ENCODE measurements around the gene RIN2. TPM values are rescaled to one million over a fixed set of nuclear protein-coding genes. Genes with fewer than 3 reads are reported as not detected.
A peak's percentile ranks its signal among the peaks of the same experiment; 100 is the strongest.
"Not testable (repeated sequence)": the region's sequence is repeated elsewhere in the genome, so short reads cannot be mapped to it uniquely, and the experiment has no call there.

RIN2 gene
- total RNA-seq, 1 experiment from 2014 or later = 46.2 TPM

GRCh38 chr20:19750907-19751636, 7.0 kb upstream of the RIN2 start:
- ChIA-PET CTCF (interaction anchor here (0.7 kb wide), 2 partner anchors 9 to 56 kb away, joined by 3 to 4 read pairs; no protein-coding TSS in a partner anchor), POLR2A (ENCODE audit: unreplicated experiment) (interaction anchor here (0.7 kb wide), 1 partner anchor 1179 kb away, joined by 4 read pairs; no protein-coding TSS in a partner anchor)
- Histone ChIP-seq H3K4me1 (replicated peaks; ENCODE audit: insufficient read depth) (peaks cover 3% of the 10 kb centered on the region), H3K4me2 (no peak overlapping the region), H3K27ac (no peak overlapping the region), H3K36me3 (ENCODE audit: low read depth) (no peaks in the 10 kb centered on the region), H3K9me3 (ENCODE audit: insufficient read depth, low read depth) (0 out of 2 replicates have a peak, but pooled peaks cover 5% of the 10 kb centered on the region), H3K9me2 (ENCODE audit: insufficient read depth) (no peaks in the 10 kb centered on the region), H3K79me2 (ENCODE audit: low read depth) (no peaks in the 10 kb centered on the region), H3K27me3 (ENCODE audit: insufficient read depth, low read depth) (no peaks in the 10 kb centered on the region), H3K4me3 (no peak overlapping the region), H4K20me1 (ENCODE audit: insufficient read depth) (no peaks in the 10 kb centered on the region), H2AFZ (0 out of 2 replicates have a peak overlapping the region, but pooled peaks have one; percentile 22), H3F3A (ENCODE audit: insufficient read depth, low read depth) (no peaks in the 10 kb centered on the region)
- no peak for DNase-seq
- BruUV-seq (replicated peaks) = no TSS peak
- intact Hi-C loops (cut with micrococcal nuclease; ENCODE audit: unreplicated experiment) = no loop called here
- TF ChIP-seq EZH2 (IDR thresholded peaks at IDR 0.05; ENCODE audit: low read depth) = no peak
- TF ChIP-seq CTCF (conservative IDR thresholded peaks at IDR 0.05) = no peak

GRCh38 chr20:19754201-19754600, 3.9 kb upstream of the RIN2 start:
- H3F3A ChIP-seq (ENCODE audit: insufficient read depth, low read depth) = peaks cover 16% of the 10 kb centered on the region
- H3K4me2 ChIP-seq; H3K9me2 ChIP-seq (ENCODE audit: insufficient read depth); H3K4me3 ChIP-seq; H3K36me3 ChIP-seq (ENCODE audit: low read depth); H3K27me3 ChIP-seq (ENCODE audit: insufficient read depth, low read depth); POLR2A ChIA-PET (ENCODE audit: unreplicated experiment); H3K79me2 ChIP-seq (ENCODE audit: low read depth); intact Hi-C loops (cut with micrococcal nuclease; ENCODE audit: unreplicated experiment); BruUV-seq (replicated peaks); H3K27ac ChIP-seq; H4K20me1 ChIP-seq (ENCODE audit: insufficient read depth); CTCF ChIA-PET; H3K9me3 ChIP-seq (ENCODE audit: insufficient read depth, low read depth); H2AFZ ChIP-seq; DNase-seq: not testable (repeated sequence)
- peaks cover 14% of the 10 kb centered on the region for H3K4me1 ChIP-seq (replicated peaks; ENCODE audit: insufficient read depth)

GRCh38 chr20:19756761-19757486, 1.1 kb upstream of the RIN2 start:
- TSS peak; percentile 85 for BruUV-seq (replicated peaks)
- Histone ChIP-seq H3K9me3 (ENCODE audit: insufficient read depth, low read depth) (no peaks in the 10 kb centered on the region), H3K4me2 (peak overlapping the region; percentile 86), H3K9me2 (ENCODE audit: insufficient read depth) (no peaks in the 10 kb centered on the region), H3F3A (ENCODE audit: insufficient read depth, low read depth) (peaks cover 32% of the 10 kb centered on the region), H3K36me3 (ENCODE audit: low read depth) (no peaks in the 10 kb centered on the region), H3K79me2 (ENCODE audit: low read depth) (peaks cover 13% of the 10 kb centered on the region), H3K27me3 (ENCODE audit: insufficient read depth, low read depth) (no peaks in the 10 kb centered on the region), H3K4me3 (peak overlapping the region; percentile 82), H3K4me1 (replicated peaks; ENCODE audit: insufficient read depth) (peaks cover 38% of the 10 kb centered on the region), H3K27ac (peak overlapping the region; percentile 99), H4K20me1 (ENCODE audit: insufficient read depth) (no peaks in the 10 kb centered on the region), H2AFZ (peak overlapping the region; percentile 71)
- TF ChIP-seq EZH2 (IDR thresholded peaks at IDR 0.05; ENCODE audit: low read depth) (no peak), CTCF (conservative IDR thresholded peaks at IDR 0.05) (0 out of 2 replicates have a peak, but pooled peaks have one; percentile 15)
- no peak for DNase-seq
- intact Hi-C loops (cut with micrococcal nuclease; ENCODE audit: unreplicated experiment) = loop anchor here (1.0 to 5.0 kb wide), 2 partner anchors 45 to 65 kb away; no protein-coding TSS in a partner anchor
- CTCF ChIA-PET = interaction anchor here (0.6 to 1.0 kb wide), 3 partner anchors 64 to 480 kb away, joined by 3 to 4 read pairs (median 3); no protein-coding TSS in a partner anchor
- POLR2A ChIA-PET (ENCODE audit: unreplicated experiment) = interaction anchor here (0.6 to 1.2 kb wide), 2 partner anchors 27 to 28 kb away, joined by 3 to 20 read pairs; no protein-coding TSS in a partner anchor
